Heart left ventricle (tissue), 16 donors: ENCODE data around the gene HECTD2. TPM values are rescaled to one million over a fixed set of nuclear protein-coding genes. Genes with fewer than 3 reads are reported as not detected.
"Not testable (repeated sequence)": the region's sequence is repeated elsewhere in the genome, so short reads cannot be mapped to it uniquely, and the experiment has no call there.

Source experiments
- ATAC-seq, 4 donors: fragments of 200-7000 bp; cut with Tn5 transposase; one replicate each; pipeline ENCODE4 v1.9.1; 2020 to 2022; ENCODE audit warnings: moderate library complexity in 4 of 4, mild to moderate bottlenecking in 3 of 4, moderate number of reproducible peaks in 1 of 4
- DNase-seq, 5 donors: peaks; one replicate each; pipeline ENCODE4 v3.0.0-alpha.2; 2020
- H3K27ac ChIP-seq, 12 donors: fragments of 200-600 bp; sonication (generic) in 4 of 12; one replicate each; pipeline versions ENCODE4 v1.5.0 to v1.8.0; 2016 to 2022; ENCODE audit warnings: mild to moderate bottlenecking in 2 of 12
- H3K27me3 ChIP-seq, 9 donors: fragments of 200-600 bp; sonication (generic) in 2 of 9; one replicate each; pipeline versions ENCODE4 v1.5.1 to v1.8.0; 2016 to 2022; ENCODE audit warnings: mild to moderate bottlenecking in 3 of 9
- H3K36me3 ChIP-seq, 9 donors: fragments of 200-600 bp; sonication (generic) in 2 of 9; one replicate each; pipeline versions ENCODE4 v1.5.0 to v1.8.0; 2018 to 2022; ENCODE audit warnings: mild to moderate bottlenecking in 2 of 9
- H3K4me1 ChIP-seq, 12 donors: fragments of 200-600 bp; sonication (generic) in 4 of 12; one replicate each; pipeline versions ENCODE4 v1.5.0 to v1.8.0; 2016 to 2022; ENCODE audit warnings: mild to moderate bottlenecking in 3 of 12
- H3K4me3 ChIP-seq, 12 donors: fragments of 200-600 bp; sonication (generic) in 4 of 12; one replicate each; pipeline versions ENCODE4 v1.5.0 to v1.8.0; 2017 to 2022; ENCODE audit warnings: mild to moderate bottlenecking in 9 of 12, moderate library complexity in 4 of 12
- H3K9me3 ChIP-seq, 12 donors: fragments of 200-600 bp; sonication (generic) in 4 of 12; one replicate each; pipeline versions ENCODE4 v1.5.0 to v1.8.0; 2016 to 2022; ENCODE audit warnings: mild to moderate bottlenecking in 1 of 12
- POLR2A ChIP-seq, 2 donors: fragments of 450-650 bp; IDR thresholded peaks; one replicate each; pipeline ENCODE4 v1.6.1; 2017; ENCODE audit warnings: antibody characterized with exemption in 2 of 2, mild to moderate bottlenecking in 2 of 2, moderate library complexity in 2 of 2
- WGBS, 4 donors: extraction: QIAGEN DNeasy Blood & Tissue Kit in 2 of 4; methylation state at CpG; one replicate each; pipeline versions ENCODE4 v1.1.5 to v1.1.7; 2013 to 2018; 5-methylcytosine and 5-hydroxymethylcytosine counted together
- intact Hi-C, 10 donors: fragments of 100-400 bp; cut with DNase I; formaldehyde crosslinking; loops; one replicate each; pipeline versions ENCODE4 v1.11.1 to v1.14.2; 2022
- long read RNA-seq, 3 donors: library from polyadenylated mRNA; unstranded; transcript quantifications; one replicate each; pipeline ENCODE4 v2.0.0, GENCODE V29; 2020 to 2021
- polyA plus RNA-seq, 2 donors: library from polyadenylated mRNA; stranded (reverse); fragments of 200-250 nt; gene quantifications; one replicate each; pipeline ENCODE4 v1.2.3, GENCODE V29; 2013
- total RNA-seq, 9 donors: library from RNA; depleted of rRNA in 2 of 9; stranded (reverse); fragments of >200 nt in 2 of 9; fragmentation: NEBNext Ultra II Directional in 3 of 9; extraction: Animal tissue kit (Norgen Biotek cat#: 25700) in 3 of 9; gene quantifications; one replicate each; pipeline versions ENCODE4 v1.1.0 to v1.2.4, GENCODE V29; 2016 to 2023
- TF ChIP-seq, protein P1 (sequence below), 12 donors: fragments of 200-600 bp; sonication (generic) in 4 of 12; IDR thresholded peaks; one replicate each; pipeline versions ENCODE4 v1.5.0 to v1.8.0; 2018 to 2022; ENCODE audit warnings: antibody characterized with exemption in 12 of 12, mild to moderate bottlenecking in 5 of 12
- donor health status: ischemic (EF 13 %, LVEDD 7.1; RV severe dilation, severe dysfunction).
- donor health status: healthy with polysubstance abuse.
- donor health status: DM: no; HTN: yes; CAD: no.
- donor health status: DM: no; HTN: no; CAD: no.
- donor health status: ischemic (EF 25% LVEDD 6.9; RV normal size, moderate dysfunction).
- donor health status: ischemic (EF 25% LVEDD 5.7; RV mildly dilated, moderate dysfunction).
- donor health status: healthy.
- donor health status: DM: yes; HTN: yes; CAD: no.
- donor health status: ischemic (EF 35%, LVEDD 5.7; RV mildly dilated, moderate dysfunction).
- donor health status: nonischemic (EF 11% LVEDD 7.7; RV severe dilation, severe dysfunction).
- donor health status: DM: yes; HTN: yes; CAD: no.
- donor health status: PGD.
- donor health status: ischemic (EF 29% LVEDD 5.4; RV normal size, mild dysfunction).
- donor health status: nonischemic (EF 23%, LVEDD 6.1; RV moderate dilation, normal function).

The HECTD2 gene, protein sequence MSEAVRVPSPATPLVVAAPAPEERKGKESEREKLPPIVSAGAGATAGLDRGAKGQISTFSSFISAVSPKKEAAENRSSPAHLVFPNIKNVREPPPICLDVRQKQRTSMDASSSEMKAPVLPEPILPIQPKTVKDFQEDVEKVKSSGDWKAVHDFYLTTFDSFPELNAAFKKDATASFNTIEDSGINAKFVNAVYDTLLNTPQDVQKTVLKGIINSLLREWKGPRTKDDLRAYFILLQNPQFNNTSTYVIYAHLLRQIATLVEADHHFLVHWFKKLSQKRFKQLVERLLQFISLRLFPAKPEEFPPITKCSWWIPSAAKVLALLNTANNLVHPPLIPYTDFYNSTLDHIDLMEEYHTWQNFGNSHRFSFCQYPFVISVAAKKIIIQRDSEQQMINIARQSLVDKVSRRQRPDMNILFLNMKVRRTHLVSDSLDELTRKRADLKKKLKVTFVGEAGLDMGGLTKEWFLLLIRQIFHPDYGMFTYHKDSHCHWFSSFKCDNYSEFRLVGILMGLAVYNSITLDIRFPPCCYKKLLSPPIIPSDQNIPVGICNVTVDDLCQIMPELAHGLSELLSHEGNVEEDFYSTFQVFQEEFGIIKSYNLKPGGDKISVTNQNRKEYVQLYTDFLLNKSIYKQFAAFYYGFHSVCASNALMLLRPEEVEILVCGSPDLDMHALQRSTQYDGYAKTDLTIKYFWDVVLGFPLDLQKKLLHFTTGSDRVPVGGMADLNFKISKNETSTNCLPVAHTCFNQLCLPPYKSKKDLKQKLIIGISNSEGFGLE
- total RNA-seq: 1 to 10 TPM; 2.3 to 9.3 (median 4.4) TPM
- polyA plus RNA-seq: 1 to 10 TPM; 2.6 to 2.8 TPM
- long read RNA-seq, donor 1, partial matches to known transcripts: 1 of 3 reads
- long read RNA-seq, donor 1, other reads (novel, unspliced or antisense): 0 of 3 reads
- long read RNA-seq, donor 2, full-length matches to known transcripts: 1 of 2 reads
- long read RNA-seq, donor 2, partial matches to known transcripts: 1 of 2 reads
- long read RNA-seq, donor 2, other reads (novel, unspliced or antisense): 0 of 2 reads
- long read RNA-seq, donor 3, full-length matches to known transcripts: 1 of 1 reads
- long read RNA-seq, donor 3, partial matches to known transcripts: 0 of 1 reads
- long read RNA-seq, donor 3, other reads (novel, unspliced or antisense): 0 of 1 reads

DNA sequence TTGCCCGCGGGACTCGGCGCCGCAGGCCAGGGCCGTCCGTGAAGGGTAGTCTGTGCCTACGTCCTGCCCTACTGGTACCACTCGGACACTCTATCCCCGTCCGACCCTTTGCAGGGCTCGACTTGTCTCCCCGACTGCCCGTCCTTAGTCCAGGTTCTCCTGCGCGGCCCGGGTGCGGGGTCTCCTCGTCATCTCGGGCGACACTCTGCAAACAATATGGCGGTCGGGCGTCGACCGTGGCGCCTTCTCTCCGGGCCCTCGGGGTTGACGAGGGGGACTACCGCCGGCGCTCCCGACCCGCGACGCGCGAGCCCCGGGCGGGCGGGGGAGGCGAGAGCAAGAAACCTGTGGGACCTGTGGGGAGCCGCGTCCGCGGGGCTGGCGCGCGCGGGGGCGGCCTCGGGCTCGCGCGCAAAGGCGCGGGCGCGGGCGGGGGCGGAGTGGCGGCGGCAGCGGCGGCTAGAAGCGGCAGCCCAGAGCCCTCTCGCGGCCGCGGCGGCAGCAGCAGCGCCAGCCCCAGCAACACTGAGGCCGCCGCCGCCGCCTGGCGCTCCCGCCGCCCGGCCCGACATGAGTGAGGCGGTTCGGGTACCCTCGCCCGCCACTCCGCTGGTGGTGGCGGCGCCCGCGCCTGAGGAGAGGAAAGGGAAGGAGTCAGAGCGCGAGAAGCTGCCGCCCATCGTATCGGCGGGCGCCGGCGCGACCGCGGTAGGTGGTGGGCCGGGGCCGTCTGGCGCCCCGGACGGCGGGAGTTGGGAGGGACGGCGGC lies at the start of gene HECTD2:
Gene HECTD2, plus strand, starts transcription at position 476 of the 769 bp plus-strand sequence. Its CDS starts 95 bp downstream, at position 571.
- WGBS, 4 donors: 0% methylated on average over 11 to 111 of the region's 111 CpGs
- DNase-seq (peak; percentile 83 to 92 (median 88)), ATAC-seq (peak; percentile 33 to 90 (median 79))
- TF ChIP-seq POLR2A (IDR thresholded peaks at IDR 0.05): no peak
- TF ChIP-seq, protein P1, sequence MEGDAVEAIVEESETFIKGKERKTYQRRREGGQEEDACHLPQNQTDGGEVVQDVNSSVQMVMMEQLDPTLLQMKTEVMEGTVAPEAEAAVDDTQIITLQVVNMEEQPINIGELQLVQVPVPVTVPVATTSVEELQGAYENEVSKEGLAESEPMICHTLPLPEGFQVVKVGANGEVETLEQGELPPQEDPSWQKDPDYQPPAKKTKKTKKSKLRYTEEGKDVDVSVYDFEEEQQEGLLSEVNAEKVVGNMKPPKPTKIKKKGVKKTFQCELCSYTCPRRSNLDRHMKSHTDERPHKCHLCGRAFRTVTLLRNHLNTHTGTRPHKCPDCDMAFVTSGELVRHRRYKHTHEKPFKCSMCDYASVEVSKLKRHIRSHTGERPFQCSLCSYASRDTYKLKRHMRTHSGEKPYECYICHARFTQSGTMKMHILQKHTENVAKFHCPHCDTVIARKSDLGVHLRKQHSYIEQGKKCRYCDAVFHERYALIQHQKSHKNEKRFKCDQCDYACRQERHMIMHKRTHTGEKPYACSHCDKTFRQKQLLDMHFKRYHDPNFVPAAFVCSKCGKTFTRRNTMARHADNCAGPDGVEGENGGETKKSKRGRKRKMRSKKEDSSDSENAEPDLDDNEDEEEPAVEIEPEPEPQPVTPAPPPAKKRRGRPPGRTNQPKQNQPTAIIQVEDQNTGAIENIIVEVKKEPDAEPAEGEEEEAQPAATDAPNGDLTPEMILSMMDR (IDR thresholded peaks at IDR 0.05): peak in 10 of 12 donors; percentile 22 to 70 (median 46)
- Histone ChIP-seq H3K9me3 (no peaks in the 10 kb centered on the region), H3K4me3 (peak within 1 kb of the TSS; percentile 67 to 99 (median 84)), H3K27me3 (no peaks in the 10 kb centered on the region), H3K36me3 (no peaks in the 10 kb centered on the region), H3K4me1 (peaks cover 0 to 22% (median 8%) of the 10 kb centered on the region in 12 donors), H3K27ac (peak within 1 kb of the TSS; percentile 96 to 100 (median 99))
- intact Hi-C loops: loop anchor here in 4 of 10 donors (5.0 to 10.0 kb wide), 2 partner anchors 222 to 225 kb away; partner anchors contain the start of gene PPP1R3C (in 4 of the 4)

DNA sequence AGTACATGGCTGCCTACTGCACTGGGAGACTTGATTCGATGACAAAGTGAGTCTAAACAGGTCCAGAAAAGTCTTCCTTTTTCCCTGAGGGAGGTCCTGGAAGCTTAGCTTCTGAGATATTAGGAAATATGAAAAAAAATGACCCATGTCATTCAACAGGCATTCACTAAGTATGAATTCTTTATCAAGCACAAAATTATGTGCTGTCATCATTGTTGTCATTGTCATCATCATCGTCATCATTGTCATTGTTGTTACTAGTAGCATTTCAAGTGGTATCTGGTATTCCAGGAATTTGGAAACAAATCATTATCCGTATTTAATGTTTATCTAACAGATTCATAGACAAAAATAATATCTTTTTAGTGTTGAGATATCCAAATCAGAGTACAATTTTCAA lies 49.7 kb upstream of the HECTD2 start:
- no peak for TF ChIP-seq POLR2A (IDR thresholded peaks at IDR 0.05)
- TF ChIP-seq, protein P1 (IDR thresholded peaks at IDR 0.05): no peak
- ATAC-seq: no peak
- no peak overlapping the region for H3K27ac ChIP-seq
- WGBS, 4 donors: 64 to 75% (median 70%) methylated on average over 3 of the region's 3 CpGs
- H3K27me3 ChIP-seq: peaks cover 0 to 13% (median 0%) of the 10 kb centered on the region in 9 donors
- intact Hi-C loops: no loop called here
- H3K4me3 ChIP-seq: no peak overlapping the region
- no peaks in the 10 kb centered on the region for H3K36me3 ChIP-seq
- DNase-seq: no peak
- peaks cover 0 to 14% (median 0%) of the 10 kb centered on the region in 12 donors for H3K9me3 ChIP-seq
- no peaks in the 10 kb centered on the region for H3K4me1 ChIP-seq

DNA sequence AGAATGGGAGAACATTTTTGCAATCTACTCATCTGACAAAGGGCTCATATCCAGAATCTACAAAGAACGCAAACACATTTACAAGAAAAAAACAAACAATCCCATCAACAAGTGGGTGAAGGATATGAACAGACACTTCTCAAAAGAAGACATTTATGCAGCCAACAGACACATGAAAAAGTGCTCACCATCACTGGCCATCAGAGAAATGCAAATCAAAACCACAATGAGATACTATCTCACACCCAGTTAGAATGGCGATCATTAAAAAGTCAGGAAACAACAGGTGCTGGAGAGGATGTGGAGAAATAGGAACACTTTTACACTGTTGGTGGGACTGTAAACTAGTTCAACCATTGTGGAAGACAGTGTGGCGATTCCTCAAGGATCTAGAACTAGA lies 44.6 kb upstream of the HECTD2 start:
- H3K4me3 ChIP-seq, DNase-seq, H3K36me3 ChIP-seq, ATAC-seq, H3K27me3 ChIP-seq, H3K27ac ChIP-seq: not testable (repeated sequence)
- WGBS, 4 donors: 82 to 97% (median 92%) methylated on average over 2 to 3 of the region's 3 CpGs
- Histone ChIP-seq H3K4me1 (peaks cover 0 to 21% (median 0%) of the 10 kb centered on the region in 12 donors), H3K9me3 (peaks cover 0 to 14% (median 0%) of the 10 kb centered on the region in 12 donors)
- intact Hi-C loops: loop anchor here in 1 of 10 donors (5.0 kb wide), 1 partner anchor 68 kb away; no protein-coding TSS in a partner anchor

DNA sequence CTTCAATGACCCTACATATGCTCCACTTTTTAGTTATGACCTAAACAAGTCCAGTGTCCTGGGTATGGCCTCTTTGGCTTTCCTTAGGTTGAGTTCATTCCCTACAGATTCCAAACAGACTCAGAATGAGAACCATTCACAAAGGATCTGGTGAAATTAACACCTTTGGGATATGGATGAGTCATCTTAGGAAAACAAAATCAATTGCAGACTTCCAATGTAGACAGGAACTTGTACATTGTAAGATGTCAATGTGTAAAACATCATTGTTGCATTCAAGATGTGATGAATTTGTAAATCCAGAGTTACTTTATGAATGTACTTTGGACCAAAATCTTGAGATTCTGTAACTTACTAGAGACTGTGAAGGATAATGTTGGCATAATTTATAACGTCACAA lies 43.4 kb upstream of the HECTD2 start:
- intact Hi-C loops: loop anchor here in 1 of 10 donors (5.0 kb wide), 1 partner anchor 69 kb away; no protein-coding TSS in a partner anchor
- Histone ChIP-seq H3K27me3 (no peaks in the 10 kb centered on the region), H3K27ac (no peak overlapping the region), H3K4me3 (no peak overlapping the region), H3K9me3 (peaks cover 0 to 14% (median 0%) of the 10 kb centered on the region in 12 donors), H3K36me3 (no peaks in the 10 kb centered on the region), H3K4me1 (peaks cover 0 to 21% (median 0%) of the 10 kb centered on the region in 12 donors)
- ATAC-seq (no peak), DNase-seq (no peak)
- no peak for TF ChIP-seq POLR2A (IDR thresholded peaks at IDR 0.05)
- TF ChIP-seq, protein P1 (IDR thresholded peaks at IDR 0.05): no peak
- 32 to 58% (median 50%) methylated on average over 1 of the region's 1 CpG for WGBS, 4 donors
